Ishikawa (cell line): ENCODE data around the gene DCBLD2.

Source experiments
- CEBPB ChIP-seq: IDR thresholded peaks from 2 replicates; pipeline ENCODE4 v1.6.1; 2012
- CREB1 ChIP-seq: IDR thresholded peaks from 2 replicates; pipeline ENCODE4 v1.6.1; 2012; ENCODE audit warnings: low read depth
- EGR1 ChIP-seq: IDR thresholded peaks from 2 replicates; pipeline ENCODE4 v1.6.1; 2012
- EP300 ChIP-seq: IDR thresholded peaks from 2 replicates; pipeline ENCODE4 v1.6.1; 2012; ENCODE audit warnings: borderline replicate concordance
- FOXM1 ChIP-seq: IDR thresholded peaks from 2 replicates; pipeline ENCODE4 v1.6.1; 2012; ENCODE audit warnings: low read depth, borderline replicate concordance
- NFIC ChIP-seq: IDR thresholded peaks from 2 replicates; pipeline ENCODE4 v1.6.1; 2012
- RAD21 ChIP-seq: IDR thresholded peaks from 2 replicates; pipeline ENCODE4 v1.6.1; 2012; ENCODE audit warnings: low read depth
- TAF1 ChIP-seq: IDR thresholded peaks from 2 replicates; pipeline ENCODE4 v1.6.1; 2012; ENCODE audit warnings: low read depth, mild to moderate bottlenecking
- TCF12 ChIP-seq: IDR thresholded peaks from 2 replicates; pipeline ENCODE4 v1.6.1; 2012; ENCODE audit warnings: low read depth
- TEAD4 ChIP-seq: IDR thresholded peaks from 2 replicates; pipeline ENCODE4 v1.6.1; 2012
- YY1 ChIP-seq: IDR thresholded peaks from 2 replicates; pipeline ENCODE4 v1.6.1; 2012; ENCODE audit warnings: low read depth
- ZBTB7A ChIP-seq: IDR thresholded peaks from 2 replicates; pipeline ENCODE4 v1.6.1; 2012; ENCODE audit warnings: low read depth
- TF ChIP-seq, protein P1 (sequence below): IDR thresholded peaks from 2 replicates; pipeline ENCODE4 v1.6.1; 2012
- TF ChIP-seq, protein P2 (sequence below): IDR thresholded peaks from 2 replicates; pipeline ENCODE4 v1.6.1; 2012; ENCODE audit warnings: low read depth, mild to moderate bottlenecking
- TF ChIP-seq, protein P3 (sequence below): IDR thresholded peaks from 2 replicates; pipeline ENCODE4 v1.6.1; 2012

DCBLD2 gene

DNA sequence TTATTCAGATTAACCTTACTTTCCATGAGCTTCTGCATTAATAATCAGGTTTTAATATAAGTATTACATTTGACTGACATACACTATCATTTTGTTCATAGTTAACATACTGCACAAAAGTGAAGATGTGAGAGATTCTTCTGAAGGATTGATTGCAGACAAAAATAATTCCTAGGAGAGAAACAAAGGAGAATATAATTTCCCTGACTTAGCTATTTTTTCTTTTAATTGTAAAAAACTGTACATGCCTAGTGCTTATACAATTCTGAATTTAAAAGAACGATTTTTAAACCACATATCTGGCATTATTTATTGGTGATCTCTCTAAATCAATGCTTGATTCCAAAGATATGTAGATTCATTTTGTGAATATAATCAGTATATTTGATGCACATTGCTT, 11.0 kb upstream of the DCBLD2 start:
- TF ChIP-seq, protein P1, sequence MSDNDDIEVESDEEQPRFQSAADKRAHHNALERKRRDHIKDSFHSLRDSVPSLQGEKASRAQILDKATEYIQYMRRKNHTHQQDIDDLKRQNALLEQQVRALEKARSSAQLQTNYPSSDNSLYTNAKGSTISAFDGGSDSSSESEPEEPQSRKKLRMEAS: no peak
- no peak for TF ChIP-seq FOXM1
- no peak for TF ChIP-seq YY1
- TF ChIP-seq TEAD4: no peak
- TF ChIP-seq, protein P2, sequence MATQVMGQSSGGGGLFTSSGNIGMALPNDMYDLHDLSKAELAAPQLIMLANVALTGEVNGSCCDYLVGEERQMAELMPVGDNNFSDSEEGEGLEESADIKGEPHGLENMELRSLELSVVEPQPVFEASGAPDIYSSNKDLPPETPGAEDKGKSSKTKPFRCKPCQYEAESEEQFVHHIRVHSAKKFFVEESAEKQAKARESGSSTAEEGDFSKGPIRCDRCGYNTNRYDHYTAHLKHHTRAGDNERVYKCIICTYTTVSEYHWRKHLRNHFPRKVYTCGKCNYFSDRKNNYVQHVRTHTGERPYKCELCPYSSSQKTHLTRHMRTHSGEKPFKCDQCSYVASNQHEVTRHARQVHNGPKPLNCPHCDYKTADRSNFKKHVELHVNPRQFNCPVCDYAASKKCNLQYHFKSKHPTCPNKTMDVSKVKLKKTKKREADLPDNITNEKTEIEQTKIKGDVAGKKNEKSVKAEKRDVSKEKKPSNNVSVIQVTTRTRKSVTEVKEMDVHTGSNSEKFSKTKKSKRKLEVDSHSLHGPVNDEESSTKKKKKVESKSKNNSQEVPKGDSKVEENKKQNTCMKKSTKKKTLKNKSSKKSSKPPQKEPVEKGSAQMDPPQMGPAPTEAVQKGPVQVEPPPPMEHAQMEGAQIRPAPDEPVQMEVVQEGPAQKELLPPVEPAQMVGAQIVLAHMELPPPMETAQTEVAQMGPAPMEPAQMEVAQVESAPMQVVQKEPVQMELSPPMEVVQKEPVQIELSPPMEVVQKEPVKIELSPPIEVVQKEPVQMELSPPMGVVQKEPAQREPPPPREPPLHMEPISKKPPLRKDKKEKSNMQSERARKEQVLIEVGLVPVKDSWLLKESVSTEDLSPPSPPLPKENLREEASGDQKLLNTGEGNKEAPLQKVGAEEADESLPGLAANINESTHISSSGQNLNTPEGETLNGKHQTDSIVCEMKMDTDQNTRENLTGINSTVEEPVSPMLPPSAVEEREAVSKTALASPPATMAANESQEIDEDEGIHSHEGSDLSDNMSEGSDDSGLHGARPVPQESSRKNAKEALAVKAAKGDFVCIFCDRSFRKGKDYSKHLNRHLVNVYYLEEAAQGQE: no peak
- no peak for TF ChIP-seq TAF1
- no peak for TF ChIP-seq CEBPB
- no peak for TF ChIP-seq NFIC
- TF ChIP-seq RAD21: no peak
- TF ChIP-seq, protein P3, sequence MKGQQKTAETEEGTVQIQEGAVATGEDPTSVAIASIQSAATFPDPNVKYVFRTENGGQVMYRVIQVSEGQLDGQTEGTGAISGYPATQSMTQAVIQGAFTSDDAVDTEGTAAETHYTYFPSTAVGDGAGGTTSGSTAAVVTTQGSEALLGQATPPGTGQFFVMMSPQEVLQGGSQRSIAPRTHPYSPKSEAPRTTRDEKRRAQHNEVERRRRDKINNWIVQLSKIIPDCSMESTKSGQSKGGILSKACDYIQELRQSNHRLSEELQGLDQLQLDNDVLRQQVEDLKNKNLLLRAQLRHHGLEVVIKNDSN: no peak
- no peak for TF ChIP-seq EP300
- no peak for TF ChIP-seq TCF12
- no peak for TF ChIP-seq ZBTB7A
- TF ChIP-seq CREB1: no peak
- TF ChIP-seq EGR1: no peak

DNA sequence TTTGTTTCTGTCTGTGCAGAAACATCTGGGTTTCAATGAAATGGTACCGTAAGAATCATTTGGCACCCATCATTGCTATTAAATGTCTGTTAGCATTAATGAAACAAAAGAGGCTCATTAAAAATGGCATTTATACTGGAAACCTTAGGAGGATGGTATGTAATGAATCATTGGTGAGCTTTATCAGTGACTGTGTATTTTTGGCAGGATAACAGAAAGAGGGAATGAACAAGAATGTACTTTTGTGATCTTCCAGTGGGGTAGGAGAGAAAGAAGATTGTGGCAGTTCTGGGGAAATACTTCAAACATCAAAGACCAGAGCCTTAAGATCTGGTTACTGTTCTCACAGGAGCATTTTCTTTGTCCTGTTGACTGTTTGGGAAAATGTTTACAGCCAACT, 4.7 kb upstream of the DCBLD2 start:
- TF ChIP-seq NFIC: peak; percentile 80
- TF ChIP-seq, protein P1: no peak
- TF ChIP-seq TAF1: no peak
- TF ChIP-seq ZBTB7A: no peak
- TF ChIP-seq, protein P3: no peak
- no peak for TF ChIP-seq RAD21
- TF ChIP-seq TEAD4: peak; percentile 50; the same call in 1 of the 2 replicates
- TF ChIP-seq FOXM1: peak; percentile 58; the same call in 1 of the 2 replicates
- TF ChIP-seq YY1: no peak
- TF ChIP-seq TCF12: peak; percentile 47; the same call in 1 of the 2 replicates
- peak; percentile 70; the same call in 1 of the 2 replicates for TF ChIP-seq EP300
- no peak for TF ChIP-seq EGR1

DNA sequence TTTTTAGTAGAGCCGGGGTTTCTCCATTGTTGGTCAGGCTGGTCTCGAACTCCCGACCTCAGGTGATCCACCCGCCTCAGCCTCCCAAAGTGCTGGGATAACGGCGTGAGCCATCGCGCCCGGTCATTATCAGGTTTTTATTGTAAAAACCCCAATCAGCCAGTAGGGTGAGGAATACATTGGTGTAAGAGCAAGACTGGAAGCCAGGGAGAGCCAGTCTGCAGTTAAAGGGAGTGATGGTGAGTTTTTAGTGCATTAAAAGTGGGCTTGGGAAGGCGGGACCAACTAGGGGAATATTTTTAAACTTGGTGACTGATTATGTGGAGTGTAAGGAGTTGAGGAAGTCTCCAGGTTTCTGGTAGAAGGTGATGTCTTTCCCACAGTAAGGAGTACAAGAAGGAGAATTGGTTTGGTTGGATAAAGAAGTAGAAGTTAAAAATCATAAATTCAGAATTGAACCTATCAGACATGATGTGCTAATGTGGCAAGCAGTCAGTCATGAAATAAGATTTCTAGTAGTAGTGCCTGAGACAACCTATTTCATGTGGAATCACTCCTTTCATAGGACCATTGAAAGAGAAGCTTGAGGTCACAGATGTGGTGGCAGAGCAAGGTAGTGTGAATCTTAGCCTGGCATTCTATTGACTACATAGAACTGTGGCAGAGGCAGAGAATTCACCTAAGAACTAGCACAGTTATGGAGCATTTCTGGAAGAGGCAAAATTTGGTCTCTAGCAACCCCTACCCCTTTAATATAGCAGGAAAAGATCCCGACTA, 2.4 kb upstream of the DCBLD2 start:
- TF ChIP-seq CREB1 (no peak), TCF12 (no peak), TAF1 (no peak), YY1 (no peak), EP300 (no peak), CEBPB (no peak), NFIC (no peak), EGR1 (no peak)
- TF ChIP-seq, protein P3: no peak

DNA sequence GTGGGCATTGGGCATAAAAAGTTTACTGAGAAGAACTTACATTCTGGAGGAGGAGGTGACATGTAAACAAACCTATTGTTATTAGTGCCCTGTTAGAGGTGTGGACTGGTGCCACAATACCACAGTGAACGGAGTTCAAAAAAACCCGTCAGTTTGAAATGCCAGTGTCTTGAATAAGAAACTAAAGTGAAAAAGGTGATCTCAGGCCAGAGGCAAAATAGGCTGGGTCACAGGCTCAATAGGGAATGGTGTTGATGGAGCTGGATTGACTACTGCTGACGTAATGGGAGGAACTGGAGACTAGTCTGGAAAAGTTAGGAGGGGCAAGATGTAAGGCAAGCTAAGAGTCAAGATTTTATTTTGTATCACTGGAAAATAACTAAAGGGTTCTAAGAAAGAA, 1.6 kb upstream of the DCBLD2 start:
- TF ChIP-seq TEAD4 (no peak), YY1 (no peak), NFIC (no peak), TAF1 (no peak), TCF12 (no peak), ZBTB7A (no peak), CREB1 (no peak), CEBPB (no peak), EP300 (no peak), RAD21 (no peak), EGR1 (no peak)
- TF ChIP-seq, protein P2: no peak
- TF ChIP-seq, protein P1: no peak
- TF ChIP-seq, protein P3: no peak
